OCI-M2 (cell line): ENCODE measurements around the gene UROC1.

ENCODE experiments used
- DNase-seq: peaks from one replicate; lab custom pipeline; 2025; ENCODE audit not compliant: unreplicated experiment; lab: John Stamatoyannopoulos, UW

UROC1 gene

GRCh38 chr3:126497956-126498355, 19.6 kb downstream of the UROC1 start:
- no peak for DNase-seq

- DNase-seq, result no peak
These were observed 20.4 kb downstream of the UROC1 start for GRCh38 chr3:126496894-126497850.

- DNase-seq, result no peak
These were observed 21.8 kb downstream of the UROC1 start for GRCh38 chr3:126495786-126496185.

- no peak for DNase-seq
These were observed 22.7 kb downstream of the UROC1 start for GRCh38 chr3:126494970-126495230.

- DNase-seq, result no peak
These were observed 23.2 kb downstream of the UROC1 start for GRCh38 chr3:126494204-126494969.

- DNase-seq, result no peak
These were observed 23.8 kb downstream of the UROC1 start for GRCh38 chr3:126493739-126494138.

- no peak for DNase-seq
These were observed 24.5 kb downstream of the UROC1 start for GRCh38 chr3:126493051-126493450.

- DNase-seq, result no peak
These were observed 26.2 kb downstream of the UROC1 start for GRCh38 chr3:126491221-126492013.

- no peak for DNase-seq
These were observed 27.0 kb downstream of the UROC1 start for GRCh38 chr3:126490619-126491018.

- no peak for DNase-seq
These were observed 28.5 kb downstream of the UROC1 start for GRCh38 chr3:126488886-126489569.

- DNase-seq, result no peak
These were observed 29.4 kb downstream of the UROC1 start for GRCh38 chr3:126488185-126488584.

- DNase-seq, result no peak
These were observed 30.3 kb downstream of the UROC1 start for GRCh38 chr3:126487151-126487771.

GRCh38 chr3:126486360-126486847, 31.2 kb downstream of the UROC1 start:
- no peak for DNase-seq

- DNase-seq, result no peak
These were observed 31.6 kb downstream of the UROC1 start for GRCh38 chr3:126485956-126486355.

- DNase-seq, result no peak
These were observed 32.2 kb downstream of the UROC1 start for GRCh38 chr3:126485176-126485897.

- no peak for DNase-seq
These were observed 32.9 kb downstream of the UROC1 start for GRCh38 chr3:126484662-126485061.

GRCh38 chr3:126484148-126484547, 33.4 kb downstream of the UROC1 start:
- no peak for DNase-seq

- DNase-seq, result no peak
These were observed 34.2 kb downstream of the UROC1 start for GRCh38 chr3:126483321-126483761.

GRCh38 chr3:126482503-126483255, 34.9 kb downstream of the UROC1 start:
- no peak for DNase-seq
